HG02973 (cell line): ENCODE results near the gene C19orf47.
"Not testable (repeated sequence)": the region's sequence is repeated elsewhere in the genome, so short reads cannot be mapped to it uniquely, and the experiment has no call there.

Experiments used
- ATAC-seq: cut with Tn5 transposase; IDR thresholded peaks from one replicate; pipeline ENCODE4 v1.9.1; 2021; ENCODE audit warnings: moderate library complexity; ENCODE audit not compliant: unreplicated experiment

C19orf47 gene

DNA sequence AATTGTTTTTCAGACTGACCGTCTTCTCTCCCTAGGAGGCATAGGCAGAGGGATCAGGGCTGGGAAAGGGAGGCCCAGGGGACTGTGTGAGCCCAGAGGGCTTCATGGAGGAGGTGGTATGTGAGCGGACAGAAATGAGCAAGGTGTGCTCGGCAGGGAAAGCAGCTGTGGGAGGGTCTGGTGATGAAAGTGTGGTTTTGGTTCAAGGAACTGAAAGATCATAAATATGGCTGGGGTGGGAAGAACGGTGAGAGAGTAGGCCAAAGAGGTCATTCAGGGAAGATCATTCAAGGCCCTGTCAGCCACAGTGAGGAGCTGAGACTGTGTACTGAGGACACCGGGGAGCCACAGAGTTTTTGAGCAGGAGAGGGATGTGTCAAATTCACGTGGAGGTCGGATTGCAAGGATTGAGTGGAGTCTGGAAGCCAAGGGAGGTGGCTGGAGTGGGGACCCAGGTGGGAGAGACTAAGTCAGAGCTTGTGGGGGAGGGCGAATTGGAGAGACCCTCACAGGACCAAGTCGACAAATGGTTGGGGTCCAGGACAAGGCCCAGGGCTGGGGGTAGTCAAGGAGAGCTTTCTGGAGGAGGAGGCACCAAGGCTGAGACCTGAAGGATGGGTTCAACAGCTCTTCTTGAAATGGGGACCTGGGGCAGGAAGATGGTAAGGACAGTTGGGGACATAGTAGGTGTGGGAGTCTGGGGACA lies 7.9 kb upstream of the C19orf47 start:
- no peak for ATAC-seq

DNA sequence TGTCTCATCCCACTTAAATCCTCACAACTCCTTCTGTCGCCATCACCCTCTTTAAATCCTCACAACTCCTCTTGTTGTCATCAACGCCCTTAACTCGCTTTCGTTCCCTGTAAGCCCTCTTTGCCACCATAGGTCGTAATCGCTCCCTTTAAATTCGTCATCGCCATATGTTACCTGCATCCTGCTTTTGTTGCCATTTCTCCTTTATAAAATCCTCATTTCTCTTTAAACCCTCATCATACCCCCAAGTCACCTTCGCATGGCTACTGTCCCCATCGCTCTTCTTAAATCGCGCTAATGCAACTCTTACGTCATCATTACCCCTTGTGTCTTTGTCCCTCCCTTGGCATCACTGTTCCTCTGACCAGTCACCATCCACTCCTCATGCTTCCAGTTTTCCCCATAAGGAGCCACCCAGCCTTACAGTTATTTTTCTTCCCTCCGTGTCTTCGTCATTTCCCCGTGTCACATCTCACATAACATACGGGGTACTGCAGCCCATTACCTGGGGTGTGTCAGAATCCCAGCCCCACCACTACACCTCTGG lies 837 bp upstream of the C19orf47 start:
- no peak for ATAC-seq

DNA sequence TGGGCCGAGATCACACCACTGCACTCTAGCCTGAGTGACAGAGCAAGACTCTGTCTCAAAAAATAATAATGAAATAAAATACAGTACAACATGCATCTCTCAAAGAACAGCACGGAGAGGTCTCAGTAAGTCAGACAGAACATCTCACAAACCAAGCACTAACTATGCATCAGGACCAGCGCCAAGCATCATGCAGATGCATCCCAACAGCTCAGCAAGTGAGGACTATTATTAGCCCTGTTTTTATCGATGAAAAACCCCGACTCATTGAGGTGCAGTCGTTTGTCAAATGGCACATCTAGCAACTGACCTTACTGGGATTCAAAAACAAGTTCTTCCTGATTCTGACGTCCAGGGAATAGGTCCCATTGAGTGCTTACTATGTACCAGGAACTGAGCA lies 3.8 kb downstream of the C19orf47 start:
- ATAC-seq, result no peak

DNA sequence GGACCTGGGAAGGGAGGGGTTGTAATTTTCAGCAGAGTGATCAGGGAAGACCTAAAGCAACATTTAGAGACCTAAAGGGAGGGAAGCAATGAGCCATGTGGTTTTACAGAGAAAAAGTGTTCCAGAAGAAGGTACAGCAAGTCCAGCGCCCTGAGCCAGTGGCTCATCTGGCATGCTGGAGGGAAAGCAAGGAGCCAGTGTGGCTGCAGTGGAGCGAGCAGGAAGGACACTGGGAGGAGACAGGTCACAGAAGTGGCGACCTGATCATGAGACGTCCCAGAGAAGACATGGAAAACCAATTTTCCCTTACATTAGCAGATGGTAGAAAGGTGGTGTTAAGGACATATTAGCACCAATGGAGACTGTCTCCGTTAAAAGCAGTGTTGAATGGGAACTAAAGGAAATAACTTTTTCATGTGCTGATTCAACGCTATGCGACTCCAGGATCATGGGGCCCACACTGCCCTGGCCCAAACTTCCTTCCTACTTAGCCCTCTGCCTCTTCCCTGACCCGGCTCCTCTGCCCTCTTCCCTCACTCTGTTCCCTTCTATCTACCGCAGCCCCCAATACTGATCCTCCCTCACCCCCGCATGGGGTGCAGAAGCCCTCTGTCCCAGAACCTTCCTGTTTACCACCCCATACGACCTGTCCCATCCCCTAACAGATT lies 5.4 kb downstream of the C19orf47 start:
- ATAC-seq, result no peak

DNA sequence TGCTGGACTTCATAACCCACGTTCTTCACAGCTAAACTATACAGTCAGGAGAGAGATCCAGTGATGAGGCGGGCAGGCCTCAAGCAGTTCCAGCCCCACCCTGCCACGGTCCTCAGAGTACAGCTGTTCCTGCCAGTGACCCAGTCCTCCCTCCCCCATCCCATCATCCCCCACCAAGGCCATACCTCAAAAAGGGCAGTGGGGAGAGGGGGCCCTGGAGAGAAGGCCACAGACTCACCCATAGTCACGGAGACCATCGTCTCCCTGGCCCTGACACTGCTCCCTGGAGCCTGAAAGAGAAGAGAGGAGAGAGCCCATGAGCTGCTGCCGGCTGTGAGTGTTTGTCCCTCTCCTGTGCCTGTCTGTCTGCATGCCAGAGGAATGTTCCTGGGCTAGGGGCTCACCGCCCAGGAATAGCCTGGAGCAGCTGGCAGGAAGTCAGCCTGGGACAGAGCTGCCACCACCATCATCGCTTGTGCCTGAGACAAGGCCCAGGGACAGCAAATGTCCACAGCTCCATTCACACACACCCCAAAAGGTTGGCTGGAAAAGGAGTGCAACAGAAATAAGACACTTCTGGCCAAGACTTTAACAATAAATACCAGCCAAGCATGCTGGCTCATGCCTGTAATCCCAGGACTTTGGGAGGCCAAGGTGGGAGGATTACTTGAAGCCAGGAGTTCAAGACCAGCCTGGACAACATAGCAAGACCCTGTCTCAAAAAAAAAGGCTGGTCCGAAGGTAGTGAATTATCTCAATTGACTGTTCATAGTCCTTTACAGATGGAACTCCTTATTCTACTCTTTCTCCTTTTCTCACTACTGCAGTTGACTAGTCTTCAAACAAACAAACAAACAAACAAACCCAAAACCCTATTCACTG lies 6.4 kb downstream of the C19orf47 start:
- ATAC-seq, result no peak

DNA sequence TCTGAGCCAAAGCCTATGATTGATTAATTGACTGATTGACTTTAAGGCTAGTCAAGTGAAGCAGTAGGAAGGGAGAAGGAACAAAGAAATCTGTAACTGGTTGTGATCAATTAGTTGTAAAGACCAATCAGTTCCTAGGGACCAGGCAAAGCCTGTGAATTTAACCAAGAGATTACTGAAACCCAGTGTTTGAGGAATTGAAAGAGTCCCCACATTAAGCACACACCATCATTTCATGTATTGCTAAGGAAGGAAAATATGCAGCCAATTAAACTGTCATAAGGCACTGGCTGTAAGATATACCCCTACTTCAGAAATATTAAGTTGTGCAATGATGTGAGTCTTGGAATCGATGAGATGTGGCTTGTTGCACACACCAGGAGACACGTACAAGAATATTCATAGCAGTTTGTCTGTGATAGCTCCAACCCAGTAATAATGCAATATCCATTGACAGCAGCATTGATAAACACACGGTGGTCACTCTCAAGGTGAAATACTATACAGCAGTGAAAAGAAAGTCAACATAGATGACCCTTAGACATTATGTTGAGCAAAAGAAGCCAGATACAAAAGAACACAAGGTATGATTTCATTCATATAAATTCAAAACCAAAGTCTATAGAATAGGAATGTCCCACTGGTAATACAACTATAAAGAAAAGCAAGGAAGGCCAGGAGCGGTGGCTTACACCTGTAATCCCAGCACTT lies 9.0 kb downstream of the C19orf47 start:
- no peak for ATAC-seq

DNA sequence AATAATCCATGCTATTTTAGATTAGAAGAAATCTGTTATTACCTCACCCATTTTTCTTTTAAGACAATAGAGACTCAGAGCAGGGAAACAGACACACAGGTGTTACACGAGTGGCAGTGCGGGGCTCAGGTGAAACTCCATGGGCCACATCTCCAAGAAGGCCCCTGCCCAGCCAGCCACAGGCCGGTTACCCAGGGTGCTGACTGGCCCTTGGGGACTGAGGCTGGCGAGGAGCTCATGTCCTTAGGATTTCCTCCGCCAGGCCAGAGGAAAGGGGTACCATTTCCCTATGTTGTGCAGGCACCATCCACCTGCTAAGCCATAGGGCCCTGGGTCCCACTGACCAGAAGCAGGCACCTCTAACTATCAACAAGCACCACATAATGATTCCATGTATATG lies 10.6 kb downstream of the C19orf47 start:
- ATAC-seq, result no peak

DNA sequence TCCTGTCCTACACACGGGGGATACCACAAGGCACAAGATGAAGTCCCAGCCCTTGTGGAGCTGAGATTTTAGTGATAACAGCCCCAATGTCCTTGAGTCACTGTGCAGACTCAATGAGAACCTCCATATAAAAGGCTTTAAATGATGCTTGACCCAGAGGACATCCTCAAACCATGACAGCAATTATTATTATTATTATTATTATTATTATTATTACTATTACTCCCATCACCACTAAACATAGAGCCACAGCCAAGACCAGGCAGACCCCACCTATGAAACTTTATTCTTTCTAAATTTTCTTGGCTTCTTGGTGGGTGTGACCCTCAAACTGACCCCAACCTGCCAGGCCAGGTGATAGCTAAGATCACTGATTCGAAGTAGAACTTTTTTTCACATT lies 11.1 kb downstream of the C19orf47 start:
- ATAC-seq, result no peak

DNA sequence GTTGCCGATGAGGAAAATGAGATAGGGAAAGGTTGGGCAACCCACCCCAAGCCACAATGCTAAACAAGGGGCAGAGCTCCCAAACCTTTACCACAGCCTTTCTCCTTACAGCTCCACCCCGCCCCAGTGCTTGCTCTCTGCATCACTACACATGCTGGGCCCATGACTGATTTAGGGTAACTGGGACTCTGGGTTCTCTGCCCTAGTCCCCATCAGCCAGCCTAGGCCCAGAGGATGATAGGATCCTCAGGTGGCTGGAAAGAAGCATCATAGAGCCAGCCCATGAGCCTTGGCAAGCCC lies 11.6 kb downstream of the C19orf47 start:
- no peak for ATAC-seq

DNA sequence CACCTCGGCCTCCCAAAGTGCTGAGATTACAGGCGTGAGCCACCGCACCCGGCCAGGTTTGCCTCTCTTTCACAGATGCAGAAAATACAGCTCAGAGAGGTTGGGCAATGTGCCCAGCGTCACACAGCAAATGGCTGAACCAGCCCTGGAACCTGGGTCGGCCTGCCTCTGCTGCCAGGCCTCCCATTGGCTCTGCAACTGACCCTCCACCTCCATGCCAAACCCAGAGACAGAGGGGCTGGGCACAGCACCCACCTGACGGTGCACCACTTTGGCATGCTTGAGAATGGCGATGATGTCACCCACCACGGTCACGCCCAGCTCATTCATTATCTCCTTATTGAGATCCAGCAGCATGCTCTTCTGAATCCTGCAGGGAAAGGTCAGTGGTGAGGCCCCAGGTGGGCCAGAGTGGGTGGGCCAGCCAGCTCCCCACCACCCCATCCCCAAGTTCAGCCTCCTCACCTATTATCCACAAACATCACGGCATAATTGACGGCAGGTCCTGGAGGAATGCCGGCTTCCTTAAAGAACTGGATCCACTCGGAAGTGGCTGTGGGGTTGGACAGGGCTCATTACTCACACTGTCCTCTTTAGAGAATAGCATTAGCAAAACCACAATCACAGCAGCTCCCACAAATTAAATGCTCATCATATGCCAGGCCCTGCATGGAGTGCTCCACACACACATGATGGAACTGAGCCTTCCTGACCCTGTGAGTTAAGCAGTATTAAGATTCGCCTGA lies 12.2 kb downstream of the C19orf47 start:
- ATAC-seq, result no peak

DNA sequence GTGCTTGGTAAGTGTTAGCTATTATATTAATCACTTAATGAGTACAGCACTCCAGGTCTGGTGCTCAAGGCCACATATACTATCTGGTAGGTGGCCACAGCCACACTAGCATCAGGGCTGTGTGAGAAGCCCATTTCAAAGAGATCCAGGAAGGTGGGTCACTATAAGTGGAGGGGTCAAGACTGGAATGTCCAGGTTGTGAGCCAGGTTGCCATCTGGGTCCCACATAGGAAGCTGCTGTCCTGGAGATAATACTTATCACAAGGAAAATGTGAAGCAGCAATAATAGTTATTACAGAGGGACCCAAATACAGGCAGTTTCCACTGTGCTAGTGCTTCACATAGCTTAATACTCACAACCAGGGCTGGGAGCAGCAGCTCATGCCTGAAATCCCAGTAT lies 13.1 kb downstream of the C19orf47 start:
- ATAC-seq, result no peak

DNA sequence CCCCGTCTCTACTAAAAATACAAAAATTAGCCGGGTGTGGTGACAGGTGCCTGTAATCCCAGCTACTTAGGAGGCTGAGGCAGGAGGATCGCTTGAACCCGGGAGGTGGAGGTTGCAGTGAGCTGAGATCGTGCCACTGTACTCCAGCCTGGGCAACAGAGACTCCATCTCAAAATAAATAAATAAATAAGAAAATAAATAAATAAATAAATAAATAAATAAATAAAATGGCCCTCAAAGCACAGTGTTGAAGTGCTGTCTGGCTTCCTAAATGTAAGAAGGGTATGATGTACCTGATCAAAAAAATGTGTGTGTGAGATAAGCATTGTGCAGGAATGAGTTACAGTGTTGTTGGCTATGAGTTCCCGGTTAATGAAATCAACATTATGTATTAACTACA lies 15.1 kb downstream of the C19orf47 start:
- not testable (repeated sequence) for ATAC-seq

DNA sequence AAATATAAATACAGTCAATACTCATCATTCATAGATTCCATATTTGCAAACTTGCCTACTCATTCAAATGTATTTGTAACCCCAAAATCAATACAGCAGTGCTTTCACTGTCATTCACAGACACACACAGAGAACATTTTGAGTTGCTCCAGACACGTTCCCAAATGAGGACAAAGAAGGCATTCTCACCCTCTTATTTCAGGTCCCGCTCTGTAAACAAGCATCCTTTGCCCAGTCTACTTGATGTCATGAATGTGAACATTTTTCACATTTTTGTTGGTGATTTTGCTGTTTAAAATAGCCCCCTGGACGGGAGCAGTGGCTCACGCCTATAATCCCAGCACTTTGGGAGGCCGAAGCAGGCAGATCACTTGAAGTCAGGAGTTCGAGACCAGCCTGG lies 15.5 kb downstream of the C19orf47 start:
- ATAC-seq, result no peak

DNA sequence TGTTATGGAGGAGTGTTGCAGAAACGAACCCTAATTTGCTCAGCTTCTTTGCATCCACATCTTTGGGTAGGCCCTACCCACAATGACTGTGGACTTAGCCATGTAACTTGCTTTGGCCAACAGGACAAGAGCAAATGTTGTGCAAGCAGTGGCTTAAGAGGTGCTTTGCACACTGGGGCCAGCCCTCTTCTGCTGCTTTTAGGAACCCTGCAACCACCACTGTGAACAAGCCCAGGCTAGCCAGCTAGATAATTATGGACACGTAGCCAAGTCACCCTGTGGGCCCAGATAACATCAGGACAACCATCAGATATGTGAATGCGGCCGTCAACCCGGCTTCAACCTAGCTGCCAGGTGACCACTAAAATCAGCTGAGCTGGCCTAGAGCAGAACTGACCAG lies 17.1 kb downstream of the C19orf47 start:
- no peak for ATAC-seq

DNA sequence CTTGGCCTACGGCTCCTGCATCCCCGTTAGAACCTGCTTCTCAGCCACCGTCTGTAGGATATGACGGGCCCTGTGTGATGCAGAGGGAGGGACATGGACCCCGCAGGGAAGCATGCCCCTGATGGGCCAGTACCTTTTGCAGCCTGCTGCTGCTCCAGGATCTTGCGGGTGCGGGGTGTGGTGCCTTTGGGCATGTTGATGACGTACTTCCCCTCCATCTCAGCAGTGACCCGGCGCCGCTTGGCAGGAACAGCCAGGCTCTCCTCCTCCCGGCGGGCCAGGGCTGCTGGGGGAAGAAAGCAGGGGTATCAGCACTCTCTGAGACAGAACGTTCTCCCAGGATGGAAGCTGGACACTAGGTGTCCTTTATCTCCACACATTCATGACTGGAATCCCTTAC lies 22.0 kb downstream of the C19orf47 start:
- no peak for ATAC-seq

DNA sequence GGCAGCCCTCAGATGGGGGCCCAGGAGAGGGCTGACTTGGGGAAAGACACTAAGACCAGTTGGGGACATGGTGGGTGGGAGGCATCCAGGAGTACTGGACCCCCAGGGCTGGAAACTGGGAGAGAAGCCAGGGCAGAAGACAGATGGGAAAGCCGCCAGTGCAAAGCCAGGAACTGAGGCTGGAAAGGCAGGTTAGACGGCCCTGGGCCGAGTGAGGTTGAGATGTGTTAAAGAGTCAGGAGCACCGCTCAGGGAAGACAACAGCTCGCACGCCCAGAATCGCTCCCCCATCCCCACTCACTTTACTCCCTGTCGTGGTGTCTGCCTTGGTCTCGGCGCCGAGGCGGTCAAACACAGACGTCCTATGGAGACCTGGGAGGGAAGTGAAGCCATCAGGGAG lies 24.5 kb downstream of the C19orf47 start:
- no peak for ATAC-seq

DNA sequence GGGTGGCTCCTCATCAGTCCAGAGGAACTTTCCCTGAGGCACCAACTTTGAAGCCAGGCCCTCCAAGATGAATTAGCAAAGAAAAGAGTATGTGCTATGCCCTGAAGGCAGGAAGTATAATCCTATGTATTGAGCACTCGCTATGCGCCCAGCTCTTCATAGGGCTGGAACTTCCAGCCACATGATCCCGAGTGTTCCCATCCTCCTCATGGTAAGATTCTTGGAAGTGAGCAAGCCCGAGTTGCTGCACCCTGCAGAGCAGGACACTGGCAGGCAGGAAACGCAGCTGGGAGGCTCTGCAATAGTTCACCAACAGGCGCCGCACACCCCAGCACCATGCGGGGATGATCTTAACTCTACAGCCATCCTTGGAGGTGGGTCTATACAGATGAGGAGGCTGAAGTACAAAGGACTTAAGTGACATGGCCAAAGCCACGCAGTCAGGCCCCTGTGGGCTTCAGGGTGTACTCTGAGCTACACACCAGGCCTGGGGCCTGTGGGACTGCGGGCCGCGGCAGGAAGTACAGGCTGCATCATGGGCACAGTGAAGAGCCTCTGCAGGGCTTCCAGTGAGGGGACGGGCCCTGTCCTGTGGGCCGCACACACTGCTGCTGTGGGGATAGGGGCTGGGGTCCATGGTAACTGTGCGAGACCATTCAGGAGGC lies 25.1 kb downstream of the C19orf47 start:
- ATAC-seq, result no peak

DNA sequence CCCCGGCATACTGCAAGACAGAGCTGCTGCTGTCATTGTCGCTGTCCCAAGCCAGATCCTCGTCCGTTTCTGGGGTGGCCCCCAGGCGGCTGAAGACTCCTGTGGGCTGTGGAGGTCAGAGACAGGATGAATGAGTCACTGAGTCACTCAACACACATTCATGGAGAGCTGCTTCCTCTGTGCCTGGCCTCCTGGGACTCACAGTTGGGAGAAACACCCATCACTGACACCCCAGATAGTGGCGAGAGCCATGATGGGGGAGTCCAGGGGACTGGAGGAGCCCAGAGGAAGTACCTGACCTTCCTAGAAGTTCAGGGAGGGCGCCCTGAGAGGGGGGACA lies 26.0 kb downstream of the C19orf47 start:
- no peak for ATAC-seq

DNA sequence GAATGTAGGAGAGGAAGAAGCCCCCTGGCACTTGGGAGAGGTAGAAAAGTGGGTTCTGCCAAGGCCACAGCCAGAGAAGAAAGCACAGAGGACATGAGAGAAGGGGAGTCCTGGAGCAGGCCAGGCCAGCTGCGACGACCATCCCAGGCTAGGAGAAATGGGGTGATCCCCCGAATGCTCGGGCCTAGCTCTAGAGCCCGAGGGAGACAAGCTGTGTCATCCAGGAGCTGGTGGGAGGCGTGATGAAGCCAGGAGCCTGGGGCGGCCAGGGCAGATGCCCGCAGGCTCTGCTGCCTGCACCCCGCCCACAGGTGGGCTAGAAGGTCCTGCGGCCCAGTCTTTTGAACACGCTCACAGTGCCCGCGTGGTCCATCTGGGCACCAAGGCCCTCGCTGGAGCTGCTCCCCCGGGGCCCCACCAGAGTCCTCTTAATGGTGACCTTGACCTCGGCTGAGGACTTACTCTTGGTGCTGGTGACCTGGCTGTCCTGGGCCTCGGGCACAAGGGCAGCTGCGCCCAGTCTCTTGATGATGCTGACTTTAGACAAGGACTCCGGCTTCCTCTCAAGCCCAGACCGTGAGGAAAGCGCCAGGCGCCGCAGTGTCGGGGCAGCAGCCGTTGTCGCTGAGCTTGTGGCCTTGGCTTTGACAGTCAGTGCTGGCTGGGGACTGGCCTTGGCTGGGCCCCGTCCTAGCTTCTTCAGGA lies 26.5 kb downstream of the C19orf47 start:
- ATAC-seq, result no peak
